Breast epithelium (tissue), 3 donors: ENCODE measurements around the gene ARID5B.

Experiments used
- CTCF ChIP-seq, 3 donors: fragments of 450-650 bp; IDR thresholded peaks; one replicate each; pipeline ENCODE4 v1.5.1; 2016 to 2017; ENCODE audit warnings: antibody characterized with exemption in 3 of 3, mild to moderate bottlenecking in 3 of 3, moderate library complexity in 3 of 3
- POLR2A ChIP-seq: fragments of 450-650 bp; IDR thresholded peaks from one replicate; pipeline ENCODE4 v1.6.1; 2016; ENCODE audit warnings: antibody characterized with exemption, mild to moderate bottlenecking, moderate library complexity
- POLR2AphosphoS5 ChIP-seq, 3 donors: sonication (generic); formaldehyde crosslinking; IDR thresholded peaks; one replicate each; pipeline ENCODE4 v1.6.1; 2017; ENCODE audit warnings: antibody characterized with exemption in 3 of 3

DNA sequence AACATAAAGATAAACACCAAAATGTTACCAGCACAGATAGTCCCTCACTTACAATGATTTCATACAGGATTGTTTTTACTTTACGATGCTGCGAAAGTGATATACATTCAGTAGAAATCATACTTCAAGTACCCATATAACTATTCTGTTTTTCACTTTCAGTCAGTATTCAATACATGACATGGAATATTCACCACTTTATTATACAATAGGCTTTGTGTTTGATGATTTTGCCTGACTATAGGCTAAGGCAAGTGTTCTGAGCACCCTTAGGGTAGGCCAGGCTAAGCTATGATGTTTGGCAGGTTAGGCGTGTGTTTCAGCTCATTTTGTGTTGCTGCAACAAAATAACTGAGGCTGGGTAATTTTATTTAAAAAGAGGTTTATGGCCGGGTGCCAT is 212.2 kb downstream of the ARID5B start:
- TF ChIP-seq CTCF (IDR thresholded peaks at IDR 0.05) (no peak), POLR2AphosphoS5 (IDR thresholded peaks at IDR 0.05) (no peak), POLR2A (no peak)
